H1 (cell line): ENCODE measurements around the gene CHST8. TPM values are rescaled to one million over a fixed set of nuclear protein-coding genes. Genes with fewer than 3 reads are reported as not detected.

ENCODE experiments used
- CTCF ChIA-PET: fragments of 300-600 bp; sonication (Branson Sonifier 250); formaldehyde crosslinking; loops from one replicate; lab custom pipeline; 2021; ENCODE audit not compliant: partially characterized antibody; lab: Charles Lee
- POLR2A ChIA-PET: fragments of 300-600 bp; sonication (Branson Sonifier 250); formaldehyde crosslinking; loops from one replicate; lab custom pipeline; 2021; ENCODE audit warnings: inconsistent platforms; ENCODE audit not compliant: partially characterized antibody; lab: Charles Lee
- DNase-seq, 2 experiments: peaks; one replicate each; pipeline versions ENCODE4 v3.0.0 to v3.0.0-alpha.2; 2010 to 2022; ENCODE audit warnings: low spot score in 2 of 2, low read depth in 1 of 2, mixed read lengths in 1 of 2
- FAIRE-seq: peaks from 2 replicates; lab custom pipeline; 2011; peaks lifted over from hg19 to GRCh38; lab: Jason Lieb, UNC
- H2AFZ ChIP-seq: 2 replicates; pipeline ENCODE4 v1.8.1; 2012; ENCODE audit warnings: low read length, inconsistent platforms
- H2AK5ac ChIP-seq: 2 replicates; pipeline ENCODE4 v1.6.1; 2013; ENCODE audit warnings: low read depth, low read length
- H2BK120ac ChIP-seq: replicated peaks from 2 replicates; pipeline ENCODE3; 2013; ENCODE audit warnings: low read depth, low read length, inconsistent platforms
- H2BK12ac ChIP-seq: 2 replicates; pipeline ENCODE4 v1.6.1; 2013; ENCODE audit warnings: low read depth, low read length
- H2BK15ac ChIP-seq: 2 replicates; pipeline ENCODE4 v1.6.1; 2013; ENCODE audit warnings: low read length
- H2BK20ac ChIP-seq: 2 replicates; pipeline ENCODE4 v1.6.1; 2013; ENCODE audit warnings: low read length
- H2BK5ac ChIP-seq: 2 replicates; pipeline ENCODE4 v1.6.1; 2013; ENCODE audit warnings: low read depth, low read length
- H3K14ac ChIP-seq: 2 replicates; pipeline ENCODE4 v1.6.1; 2013; ENCODE audit warnings: inconsistent platforms; ENCODE audit not compliant: insufficient read length
- H3K18ac ChIP-seq: 2 replicates; pipeline ENCODE4 v1.6.1; 2013; ENCODE audit warnings: low read length; ENCODE audit errors: extremely low read depth
- H3K23ac ChIP-seq: 2 replicates; pipeline ENCODE4 v1.6.1; 2013; ENCODE audit warnings: inconsistent platforms; ENCODE audit not compliant: insufficient read length
- H3K23me2 ChIP-seq: 2 replicates; pipeline ENCODE4 v1.6.1; 2013; ENCODE audit warnings: low read depth, low read length
- H3K27ac ChIP-seq: 2 replicates; pipeline ENCODE4 v1.6.1; 2011; ENCODE audit warnings: low read depth, low read length, inconsistent platforms
- H3K27me3 ChIP-seq, 4 experiments: replicated peaks in 1 of 4; 1 replicate in 1 of 4; 2 replicates in 3 of 4; pipeline versions ENCODE4 v1.6.1 to v1.8.1; 2011 to 2013; ENCODE audit warnings: low read length in 3 of 4, mild to moderate bottlenecking in 3 of 4, inconsistent platforms in 2 of 4, mixed read lengths in 2 of 4, moderate library complexity in 1 of 4; ENCODE audit not compliant: control insufficient read depth in 3 of 4, insufficient read depth in 3 of 4; ENCODE audit errors: extremely low read depth in 1 of 4
- H3K36me3 ChIP-seq, 4 experiments: 2 replicates each; pipeline versions ENCODE4 v1.6.1 to v1.8.1; 2011 to 2013; ENCODE audit warnings: mild to moderate bottlenecking in 4 of 4, low read length in 3 of 4, moderate library complexity in 2 of 4, control low read depth in 1 of 4, inconsistent platforms in 1 of 4; ENCODE audit not compliant: insufficient read depth in 4 of 4, control insufficient read depth in 2 of 4
- H3K4ac ChIP-seq: replicated peaks from 2 replicates; pipeline ENCODE3; 2013; ENCODE audit warnings: low read length, low read depth, mixed read lengths, inconsistent platforms; ENCODE audit not compliant: insufficient read length
- H3K4me1 ChIP-seq, 4 experiments: replicated peaks in 1 of 4; 1 replicate in 1 of 4; 2 replicates in 3 of 4; pipeline versions ENCODE4 v1.6.1 to v1.8.1; 2011 to 2013; ENCODE audit warnings: low read length in 3 of 4, inconsistent platforms in 2 of 4, mixed read lengths in 1 of 4; ENCODE audit not compliant: insufficient read depth in 4 of 4, control insufficient read depth in 3 of 4
- H3K4me2 ChIP-seq, 2 experiments: 2 replicates each; pipeline versions ENCODE4 v1.6.1 to v1.8.1; 2011 to 2013; ENCODE audit warnings: low read depth in 2 of 2, low read length in 2 of 2, control low read depth in 1 of 2, inconsistent platforms in 1 of 2, mild to moderate bottlenecking in 1 of 2; ENCODE audit not compliant: insufficient read depth in 1 of 2
- H3K4me3 ChIP-seq, 4 experiments: fragments of 200-600, 300-600 bp in 1 of 4; sonication (generic), shearing (Covaris generic), sonication (Bioruptor Twin) in 1 of 4; 2 replicates each; pipeline versions ENCODE4 v1.5.1 to v1.8.1; 2011 to 2016; ENCODE audit warnings: low read length in 4 of 4, low read depth in 3 of 4, control low read depth in 2 of 4, inconsistent platforms in 2 of 4, mild to moderate bottlenecking in 2 of 4, mixed read lengths in 1 of 4, moderate library complexity in 1 of 4; ENCODE audit not compliant: insufficient read depth in 2 of 4; ENCODE audit errors: extremely low read depth in 1 of 4
- H3K56ac ChIP-seq: replicated peaks from 2 replicates; pipeline ENCODE3; 2013; ENCODE audit warnings: low read depth, mild to moderate bottlenecking, mixed read lengths, low read length, inconsistent platforms; ENCODE audit not compliant: insufficient read length
- H3K79me1 ChIP-seq: 2 replicates; pipeline ENCODE4 v1.6.1; 2013; ENCODE audit warnings: low read depth, low read length, control low read depth
- H3K79me2 ChIP-seq, 2 experiments: 2 replicates each; pipeline versions ENCODE4 v1.6.1 to v1.8.1; 2012 to 2013; ENCODE audit warnings: low read length in 2 of 2, mild to moderate bottlenecking in 2 of 2, inconsistent platforms in 1 of 2; ENCODE audit not compliant: insufficient read depth in 2 of 2, control insufficient read depth in 1 of 2
- H3K9ac ChIP-seq, 4 experiments: replicated peaks in 1 of 4; 1 replicate in 1 of 4; 2 replicates in 3 of 4; pipeline versions ENCODE4 v1.6.1 to v1.8.1; 2011 to 2013; ENCODE audit warnings: low read depth in 3 of 4, low read length in 3 of 4, control low read depth in 2 of 4, mild to moderate bottlenecking in 2 of 4, moderate library complexity in 2 of 4, inconsistent platforms in 1 of 4; ENCODE audit errors: extremely low read depth in 1 of 4
- H3K9me3 ChIP-seq, 2 experiments: 2 replicates each; pipeline versions ENCODE4 v1.6.1 to v1.8.1; 2012 to 2013; ENCODE audit warnings: mild to moderate bottlenecking in 2 of 2, moderate library complexity in 2 of 2, control low read depth in 1 of 2, inconsistent platforms in 1 of 2, low read depth in 1 of 2, low read length in 1 of 2, mixed read lengths in 1 of 2; ENCODE audit not compliant: insufficient read depth in 2 of 2
- H4K20me1 ChIP-seq, 2 experiments: replicated peaks in 1 of 2; 2 replicates each; pipeline versions ENCODE3 to v1.8.1; 2011 to 2013; ENCODE audit warnings: inconsistent platforms in 2 of 2, low read length in 2 of 2, mild to moderate bottlenecking in 1 of 2; ENCODE audit not compliant: insufficient read depth in 2 of 2, control insufficient read depth in 1 of 2
- H4K5ac ChIP-seq: 2 replicates; pipeline ENCODE4 v1.6.1; 2013; ENCODE audit warnings: low read length, low read depth, mixed read lengths, inconsistent platforms; ENCODE audit not compliant: insufficient read length
- H4K8ac ChIP-seq: 2 replicates; pipeline ENCODE4 v1.8.0; 2013; ENCODE audit warnings: mild to moderate bottlenecking, moderate library complexity, low read length, inconsistent platforms; ENCODE audit not compliant: insufficient read depth; ENCODE audit errors: extremely low read depth
- H4K91ac ChIP-seq: replicated peaks from 2 replicates; pipeline ENCODE3; 2013; ENCODE audit warnings: low read length, mixed read lengths, inconsistent platforms; ENCODE audit not compliant: insufficient read length
- CHD1 ChIP-seq: IDR thresholded peaks from 2 replicates; pipeline ENCODE4 v1.6.1; 2012; ENCODE audit warnings: low read depth, low read length, improper control_type of control experiment
- CREB1 ChIP-seq: IDR thresholded peaks from 2 replicates; pipeline ENCODE4 v1.6.1; 2012; ENCODE audit warnings: inconsistent platforms
- EP300 ChIP-seq, 2 experiments: IDR thresholded peaks; 1 replicate in 1 of 2; 2 replicates in 1 of 2; pipeline ENCODE4 v1.6.1; 2011 to 2012; ENCODE audit warnings: low read depth in 2 of 2, low read length in 2 of 2, mild to moderate bottlenecking in 2 of 2, borderline replicate concordance in 1 of 2, inconsistent platforms in 1 of 2, moderate library complexity in 1 of 2
- HDAC6 ChIP-seq: IDR thresholded peaks from one replicate; pipeline ENCODE4 v1.7.1; 2012; ENCODE audit warnings: low read depth, mild to moderate bottlenecking, inconsistent platforms, low read length, moderate library complexity
- JUND ChIP-seq: IDR thresholded peaks from 2 replicates; pipeline ENCODE4 v1.6.1; 2011; ENCODE audit warnings: mild to moderate bottlenecking, improper control_type of control experiment, low read length
- KDM5A ChIP-seq: fragments of 200-600 bp; IDR thresholded peaks from 2 replicates; pipeline ENCODE4 v1.7.1; 2012; ENCODE audit warnings: mild to moderate bottlenecking, low read length, inconsistent platforms, mixed read lengths
- NRF1 ChIP-seq: IDR thresholded peaks from 2 replicates; pipeline ENCODE4 v1.6.1; 2011; ENCODE audit warnings: mild to moderate bottlenecking, low read depth, low read length, improper control_type of control experiment
- WGBS, 2 experiments: shearing (Covaris generic) in 1 of 2; methylation state at CpG; one replicate each; pipeline versions ENCODE4 v1.1.6 to v1.1.7; 2013 to 2015; ENCODE audit warnings: low lambda C conversion rate in 2 of 2, mixed read lengths in 2 of 2, inconsistent platforms in 1 of 2, low coverage in 1 of 2, missing lambda C conversion rate in 1 of 2; ENCODE audit not compliant: insufficient replicate concordance in 2 of 2, insufficient coverage in 1 of 2, insufficient read length in 1 of 2; ENCODE audit errors: extremely low coverage in 1 of 2, missing lambda C conversion rate in 1 of 2; 5-methylcytosine and 5-hydroxymethylcytosine counted together
- polyA plus RNA-seq, 7 experiments: library from polyadenylated mRNA; depleted of rRNA in 3 of 7; stranded (reverse) in 5 of 7; unstranded in 2 of 7; fragments of >200 nt in 5 of 7; fragments of 200-250 nt in 2 of 7; gene quantifications; 1 replicate in 5 of 7; 2 replicates in 1 of 7; 4 replicates in 1 of 7; pipeline versions ENCODE4 v1.2.1 to v1.2.3, GENCODE V29; 2011 to 2013; ENCODE audit warnings: missing spikeins in 2 of 7, mixed read lengths in 2 of 7
- total RNA-seq: library from RNA; stranded (reverse); fragmentation: NEBNext Ultra II Directional; extraction: Animal tissue kit (Norgen Biotek cat#: 25700); gene quantifications from 2 replicates; pipeline ENCODE4 v1.2.1, GENCODE V29; 2021

The CHST8 gene
- total and polyA plus RNA-seq, 2 of the 8 experiments (the other 6 are each of a cell fraction or from before 2014, with no cell fraction given), result 10.8 to 28.2 TPM

DNA sequence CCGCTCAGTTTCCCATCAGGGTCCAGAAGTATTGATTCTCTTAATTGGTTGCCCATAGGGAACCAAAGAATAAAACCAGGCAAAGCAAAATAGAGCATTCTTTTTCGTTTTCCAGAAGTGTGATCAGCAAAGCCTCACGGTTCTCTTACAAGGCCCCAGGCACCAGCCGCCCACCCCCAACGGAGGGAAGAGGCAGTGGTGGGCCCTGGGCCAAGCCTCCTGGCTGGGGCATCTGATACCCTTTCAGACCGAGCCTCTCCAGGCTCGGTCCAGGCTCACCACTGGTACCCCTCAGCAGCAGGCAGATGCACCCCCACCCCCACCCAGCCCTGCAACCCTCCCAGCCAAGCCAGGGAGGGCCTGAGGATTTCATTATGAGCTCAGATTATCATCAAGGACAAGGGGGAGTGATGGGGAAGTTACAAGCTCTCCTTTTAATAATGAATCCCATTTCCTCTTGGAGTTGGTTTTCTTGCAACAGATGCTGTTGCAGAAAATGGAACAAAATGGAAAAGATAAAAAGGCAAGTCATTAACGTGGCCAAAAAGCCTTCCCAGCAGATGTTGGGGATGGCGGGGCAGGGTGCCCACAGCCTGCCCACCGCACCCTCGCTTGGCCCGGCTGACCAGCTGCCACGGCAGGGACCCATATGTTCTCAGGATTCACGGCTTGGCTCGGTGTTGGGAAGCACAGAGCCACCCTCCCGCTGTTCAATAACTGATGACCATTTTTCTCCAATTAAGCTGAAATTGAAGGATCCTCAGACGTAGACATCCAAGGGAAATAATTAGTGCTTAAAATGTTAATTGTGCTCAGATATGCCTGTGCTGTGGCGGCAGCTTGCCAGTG lies 129.1 kb downstream of the CHST8 start:
- no peak for FAIRE-seq
- DNase-seq, result no peak
- no peak overlapping the region for H3K9ac ChIP-seq
- H4K91ac ChIP-seq, result no peak overlapping the region
- no peaks in the 10 kb centered on the region; a peak in 1 of 7 replicates for H3K4me1 ChIP-seq
- H3K27me3 ChIP-seq, result no peaks in the 10 kb centered on the region; a peak in 1 of 7 replicates
- no peaks in the 10 kb centered on the region for H3K36me3 ChIP-seq
- no peak overlapping the region for H3K56ac ChIP-seq
- WGBS, 2 experiments, result 89% methylated on average over 16 of the region's 18 CpGs; no CpG with 5 or more reads in 1 of the 2 experiments
- CTCF ChIA-PET, result interaction anchor here (0.8 to 1.2 kb wide), 2 partner anchors 18 to 122 kb away, joined by 3 read pairs; no protein-coding TSS in a partner anchor
- no peak overlapping the region for H2AK5ac ChIP-seq
- H4K8ac ChIP-seq, result no peak overlapping the region
- H3K4ac ChIP-seq, result no peak overlapping the region
- H3K79me1 ChIP-seq, result no peaks in the 10 kb centered on the region
- no peak overlapping the region for H2BK120ac ChIP-seq
- H3K18ac ChIP-seq, result no peak overlapping the region
- no peak overlapping the region for H2AFZ ChIP-seq
- no peak overlapping the region for H3K27ac ChIP-seq
- no peaks in the 10 kb centered on the region; the same call in 1 of the 2 replicates for H3K23me2 ChIP-seq
- H3K4me3 ChIP-seq, result no peak overlapping the region
- H3K23ac ChIP-seq, result no peak overlapping the region
- H3K4me2 ChIP-seq, result no peak overlapping the region
- TF ChIP-seq EP300 (IDR thresholded peaks at IDR 0.05; ENCODE audit: borderline replicate concordance in 1 of 2, low read depth in 2 of 2, low read length in 2 of 2) (no peak), HDAC6 (no peak), KDM5A (no peak), JUND (no peak), CHD1 (no peak), NRF1 (no peak), CREB1 (no peak)
- H2BK15ac ChIP-seq, result no peak overlapping the region
- no peak overlapping the region for H2BK12ac ChIP-seq
- no peak overlapping the region for H4K5ac ChIP-seq
- no peak overlapping the region for H2BK20ac ChIP-seq
- H4K20me1 ChIP-seq, result no peaks in the 10 kb centered on the region
- H3K79me2 ChIP-seq, result no peaks in the 10 kb centered on the region
- H2BK5ac ChIP-seq, result no peak overlapping the region
- no peaks in the 10 kb centered on the region for H3K9me3 ChIP-seq
- POLR2A ChIA-PET, result interaction anchor here (0.8 to 1.7 kb wide), 2 partner anchors 10 to 128 kb away, joined by 4 to 5 read pairs; partner anchors contain the start of gene CHST8
- H3K14ac ChIP-seq, result no peak overlapping the region
